ENCODE results near the gene GNAO1. TPM values are rescaled to one million over a fixed set of nuclear protein-coding genes. Genes with fewer than 3 reads are reported as not detected.
A peak's percentile ranks its signal among the peaks of the same experiment; 100 is the strongest.

GNAO1 gene
- total RNA-seq, 1 donor, result not detected

DNA sequence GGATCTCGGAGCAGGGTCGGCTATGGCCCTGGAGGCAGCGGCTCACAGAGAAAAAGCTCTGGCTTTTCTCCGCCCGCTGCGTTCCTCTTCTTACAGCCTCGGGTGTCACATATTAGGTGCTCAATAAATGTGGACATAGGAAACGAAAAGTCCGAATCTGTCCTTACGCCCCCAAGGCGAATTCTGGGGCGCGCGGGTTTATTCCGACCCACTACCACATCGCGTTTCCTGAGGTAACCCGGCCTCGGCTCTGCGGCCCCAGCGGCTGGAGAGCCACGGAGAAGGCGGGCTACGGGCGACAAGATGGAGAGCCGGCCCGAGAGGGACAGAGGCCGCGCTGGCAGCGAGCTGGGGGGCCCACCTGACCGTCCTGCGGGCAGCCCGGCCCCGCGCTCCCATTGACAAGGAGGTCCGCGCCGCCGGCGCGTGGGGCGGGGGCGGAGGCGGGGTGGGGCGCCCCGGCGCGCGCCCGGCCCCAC is 573 bp upstream of the GNAO1 start:
- Histone ChIP-seq H3K4me2 (ENCODE audit: insufficient read depth, low read length) (peak overlapping the region; percentile 64), H3K27ac (ENCODE audit: low read depth, low read length) (no peak overlapping the region), H3K4me3 (ENCODE audit: insufficient read depth, low read length) (peak overlapping the region; percentile 59), H2AFZ (ENCODE audit: low read length) (peak overlapping the region; percentile 41), H3K36me3 (ENCODE audit: insufficient read depth, low read length) (no peaks in the 10 kb centered on the region), H3K27me3 (ENCODE audit: insufficient read depth, low read length) (peaks cover 63% of the 10 kb centered on the region), H3K79me2 (ENCODE audit: insufficient read depth, low read length) (no peaks in the 10 kb centered on the region), H3K4me1 (ENCODE audit: insufficient read depth, low read length) (no peaks in the 10 kb centered on the region), H3K9me3 (ENCODE audit: low read depth, low read length) (no peaks in the 10 kb centered on the region), H4K20me1 (ENCODE audit: insufficient read depth, low read length) (no peaks in the 10 kb centered on the region)
- TF ChIP-seq, protein P1, sequence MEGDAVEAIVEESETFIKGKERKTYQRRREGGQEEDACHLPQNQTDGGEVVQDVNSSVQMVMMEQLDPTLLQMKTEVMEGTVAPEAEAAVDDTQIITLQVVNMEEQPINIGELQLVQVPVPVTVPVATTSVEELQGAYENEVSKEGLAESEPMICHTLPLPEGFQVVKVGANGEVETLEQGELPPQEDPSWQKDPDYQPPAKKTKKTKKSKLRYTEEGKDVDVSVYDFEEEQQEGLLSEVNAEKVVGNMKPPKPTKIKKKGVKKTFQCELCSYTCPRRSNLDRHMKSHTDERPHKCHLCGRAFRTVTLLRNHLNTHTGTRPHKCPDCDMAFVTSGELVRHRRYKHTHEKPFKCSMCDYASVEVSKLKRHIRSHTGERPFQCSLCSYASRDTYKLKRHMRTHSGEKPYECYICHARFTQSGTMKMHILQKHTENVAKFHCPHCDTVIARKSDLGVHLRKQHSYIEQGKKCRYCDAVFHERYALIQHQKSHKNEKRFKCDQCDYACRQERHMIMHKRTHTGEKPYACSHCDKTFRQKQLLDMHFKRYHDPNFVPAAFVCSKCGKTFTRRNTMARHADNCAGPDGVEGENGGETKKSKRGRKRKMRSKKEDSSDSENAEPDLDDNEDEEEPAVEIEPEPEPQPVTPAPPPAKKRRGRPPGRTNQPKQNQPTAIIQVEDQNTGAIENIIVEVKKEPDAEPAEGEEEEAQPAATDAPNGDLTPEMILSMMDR (IDR thresholded peaks at IDR 0.05; ENCODE audit: extremely low read depth, low read depth, low read length), result no peak
- DNase-seq (ENCODE audit: insufficient read length, low spot score, missing footprints), result no peak

DNA sequence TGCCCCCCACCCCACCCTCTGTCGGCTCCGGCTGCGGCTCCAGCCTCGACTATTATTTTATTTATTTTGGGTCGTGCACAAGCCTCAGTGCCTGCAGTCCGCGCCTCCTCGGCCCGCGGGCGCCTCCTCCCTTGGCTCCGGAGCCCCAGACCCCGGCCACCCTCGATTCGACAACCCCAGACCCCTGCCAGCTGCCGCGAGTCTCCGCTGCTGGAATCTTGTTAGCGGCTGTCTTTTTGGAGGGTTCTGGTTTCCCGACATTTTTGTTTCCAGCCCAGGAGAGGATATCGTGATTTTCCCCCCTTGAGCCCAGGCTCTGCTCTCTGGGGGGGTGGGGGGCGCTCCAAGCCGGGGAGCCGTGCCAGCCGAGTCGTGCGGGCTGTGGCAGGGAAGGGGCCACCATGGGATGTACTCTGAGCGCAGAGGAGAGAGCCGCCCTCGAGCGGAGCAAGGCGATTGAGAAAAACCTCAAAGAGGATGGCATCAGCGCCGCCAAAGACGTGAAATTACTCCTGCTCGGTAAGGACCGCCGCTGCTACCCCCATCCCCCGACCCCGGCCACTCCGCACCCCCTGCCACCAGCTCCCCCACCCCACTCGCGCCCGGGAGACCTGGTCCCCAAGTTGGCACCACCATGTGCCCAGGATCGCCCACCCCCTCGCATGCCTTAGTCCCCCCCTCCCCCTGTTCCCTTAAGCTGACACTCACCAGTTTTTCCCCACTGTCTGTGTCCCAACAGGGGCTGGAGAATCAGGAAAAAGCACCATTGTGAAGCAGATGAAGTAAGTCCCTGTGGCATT is 746 bp downstream of the GNAO1 start:
- Histone ChIP-seq H2AFZ (ENCODE audit: low read length) (no peak overlapping the region), H3K4me1 (ENCODE audit: insufficient read depth, low read length) (no peaks in the 10 kb centered on the region), H3K79me2 (ENCODE audit: insufficient read depth, low read length) (no peaks in the 10 kb centered on the region), H3K4me2 (ENCODE audit: insufficient read depth, low read length) (no peak overlapping the region), H4K20me1 (ENCODE audit: insufficient read depth, low read length) (no peaks in the 10 kb centered on the region), H3K4me3 (ENCODE audit: insufficient read depth, low read length) (no peak overlapping the region), H3K27me3 (ENCODE audit: insufficient read depth, low read length) (peaks cover 63% of the 10 kb centered on the region), H3K27ac (ENCODE audit: low read depth, low read length) (no peak overlapping the region), H3K36me3 (ENCODE audit: insufficient read depth, low read length) (no peaks in the 10 kb centered on the region), H3K9me3 (ENCODE audit: low read depth, low read length) (no peaks in the 10 kb centered on the region)
- TF ChIP-seq, protein P1 (IDR thresholded peaks at IDR 0.05; ENCODE audit: extremely low read depth, low read depth, low read length), result no peak
- DNase-seq (ENCODE audit: insufficient read length, low spot score, missing footprints), result peak; percentile 75

DNA sequence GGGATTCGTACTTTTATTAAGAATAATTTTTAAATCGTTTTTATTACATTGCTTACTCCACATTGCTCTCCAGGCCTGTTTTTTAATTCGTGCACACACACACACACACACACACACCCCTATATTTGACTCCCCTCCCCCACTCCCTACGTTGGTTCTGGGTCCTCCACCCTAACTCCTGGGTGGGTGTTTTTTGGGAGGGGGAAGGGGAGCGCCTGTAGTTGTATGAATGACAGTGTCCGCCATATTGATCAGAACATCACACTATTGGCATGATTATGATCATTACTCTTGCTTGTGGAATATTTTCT is 1.3 kb downstream of the GNAO1 start:
- Histone ChIP-seq H2AFZ (ENCODE audit: low read length) (no peak overlapping the region), H4K20me1 (ENCODE audit: insufficient read depth, low read length) (no peaks in the 10 kb centered on the region), H3K27me3 (ENCODE audit: insufficient read depth, low read length) (peaks cover 63% of the 10 kb centered on the region), H3K79me2 (ENCODE audit: insufficient read depth, low read length) (no peaks in the 10 kb centered on the region), H3K9me3 (ENCODE audit: low read depth, low read length) (no peaks in the 10 kb centered on the region), H3K4me3 (ENCODE audit: insufficient read depth, low read length) (no peak overlapping the region), H3K4me2 (ENCODE audit: insufficient read depth, low read length) (no peak overlapping the region), H3K27ac (ENCODE audit: low read depth, low read length) (no peak overlapping the region), H3K36me3 (ENCODE audit: insufficient read depth, low read length) (no peaks in the 10 kb centered on the region), H3K4me1 (ENCODE audit: insufficient read depth, low read length) (no peaks in the 10 kb centered on the region)
- no peak for DNase-seq (ENCODE audit: insufficient read length, low spot score, missing footprints)
- TF ChIP-seq, protein P1 (IDR thresholded peaks at IDR 0.05; ENCODE audit: extremely low read depth, low read depth, low read length), result no peak

DNA sequence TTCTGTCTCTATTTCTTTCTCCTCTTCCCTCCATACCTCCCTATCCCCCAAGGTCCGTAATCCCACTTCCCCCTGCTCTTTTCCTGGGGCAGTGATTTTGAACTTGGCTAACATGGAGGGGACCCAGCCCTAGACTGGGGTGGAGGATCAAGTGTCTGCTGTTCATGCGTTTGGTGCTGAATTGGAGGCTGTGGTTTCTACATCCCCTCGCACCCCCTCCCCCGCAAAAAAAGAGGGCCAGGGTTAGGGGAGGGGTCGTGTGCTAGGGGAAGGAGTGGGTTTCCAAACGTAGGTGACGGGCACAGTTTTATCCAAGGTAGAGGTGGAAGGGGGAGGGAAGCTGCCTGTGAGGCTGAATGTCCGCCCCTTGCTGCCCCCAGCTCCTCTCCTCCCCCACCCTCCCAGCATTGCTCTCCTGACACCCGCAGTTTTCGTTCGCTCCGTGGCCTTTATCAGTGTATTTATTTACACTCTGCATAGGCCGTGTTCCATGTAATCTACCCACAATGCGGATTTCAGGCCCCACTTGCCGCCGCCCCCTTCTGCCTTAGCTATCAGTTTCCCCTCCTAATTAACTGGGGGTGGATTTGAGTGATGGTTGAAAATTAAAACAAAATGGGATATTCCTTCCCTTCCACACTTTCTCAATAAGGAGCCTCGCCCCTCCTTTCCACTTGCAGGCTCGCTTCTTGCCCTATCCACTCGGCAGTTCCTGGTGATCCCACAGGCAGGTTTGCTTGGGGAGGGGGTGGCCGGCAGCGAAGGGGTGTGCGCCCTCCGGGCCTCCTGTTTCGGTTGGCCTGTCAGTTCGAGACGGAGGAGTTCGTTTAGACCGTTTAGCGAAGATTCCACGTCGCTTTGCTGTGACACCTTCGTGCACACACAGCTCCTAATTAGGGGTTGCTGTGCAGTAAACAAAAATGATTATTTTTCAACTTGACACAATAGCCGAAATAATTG is 2.0 kb downstream of the GNAO1 start:
- Histone ChIP-seq H3K27ac (ENCODE audit: low read depth, low read length) (no peak overlapping the region), H3K4me2 (ENCODE audit: insufficient read depth, low read length) (no peak overlapping the region), H4K20me1 (ENCODE audit: insufficient read depth, low read length) (no peaks in the 10 kb centered on the region), H3K27me3 (ENCODE audit: insufficient read depth, low read length) (peaks cover 62% of the 10 kb centered on the region), H3K79me2 (ENCODE audit: insufficient read depth, low read length) (no peaks in the 10 kb centered on the region), H2AFZ (ENCODE audit: low read length) (no peak overlapping the region), H3K9me3 (ENCODE audit: low read depth, low read length) (no peaks in the 10 kb centered on the region), H3K4me3 (ENCODE audit: insufficient read depth, low read length) (no peak overlapping the region), H3K36me3 (ENCODE audit: insufficient read depth, low read length) (no peaks in the 10 kb centered on the region), H3K4me1 (ENCODE audit: insufficient read depth, low read length) (no peaks in the 10 kb centered on the region)
- DNase-seq (ENCODE audit: insufficient read length, low spot score, missing footprints), result peak; percentile 83
- TF ChIP-seq, protein P1 (IDR thresholded peaks at IDR 0.05; ENCODE audit: extremely low read depth, low read depth, low read length), result no peak

Measured in osteoblast (primary cell).